Stomach (tissue), 4 donors: ENCODE measurements around the gene TFAP2A.

Experiments
- POLR2A ChIP-seq, 4 donors: fragments of 450-650 bp; IDR thresholded peaks; one replicate each; pipeline ENCODE4 v1.6.1; 2016; ENCODE audit warnings: antibody characterized with exemption in 4 of 4, control low read depth in 2 of 4, mild to moderate bottlenecking in 1 of 4, moderate library complexity in 1 of 4
- POLR2AphosphoS5 ChIP-seq, 3 donors: sonication (generic); formaldehyde crosslinking; IDR thresholded peaks; one replicate each; pipeline ENCODE4 v1.6.1; 2016; ENCODE audit warnings: antibody characterized with exemption in 3 of 3

DNA sequence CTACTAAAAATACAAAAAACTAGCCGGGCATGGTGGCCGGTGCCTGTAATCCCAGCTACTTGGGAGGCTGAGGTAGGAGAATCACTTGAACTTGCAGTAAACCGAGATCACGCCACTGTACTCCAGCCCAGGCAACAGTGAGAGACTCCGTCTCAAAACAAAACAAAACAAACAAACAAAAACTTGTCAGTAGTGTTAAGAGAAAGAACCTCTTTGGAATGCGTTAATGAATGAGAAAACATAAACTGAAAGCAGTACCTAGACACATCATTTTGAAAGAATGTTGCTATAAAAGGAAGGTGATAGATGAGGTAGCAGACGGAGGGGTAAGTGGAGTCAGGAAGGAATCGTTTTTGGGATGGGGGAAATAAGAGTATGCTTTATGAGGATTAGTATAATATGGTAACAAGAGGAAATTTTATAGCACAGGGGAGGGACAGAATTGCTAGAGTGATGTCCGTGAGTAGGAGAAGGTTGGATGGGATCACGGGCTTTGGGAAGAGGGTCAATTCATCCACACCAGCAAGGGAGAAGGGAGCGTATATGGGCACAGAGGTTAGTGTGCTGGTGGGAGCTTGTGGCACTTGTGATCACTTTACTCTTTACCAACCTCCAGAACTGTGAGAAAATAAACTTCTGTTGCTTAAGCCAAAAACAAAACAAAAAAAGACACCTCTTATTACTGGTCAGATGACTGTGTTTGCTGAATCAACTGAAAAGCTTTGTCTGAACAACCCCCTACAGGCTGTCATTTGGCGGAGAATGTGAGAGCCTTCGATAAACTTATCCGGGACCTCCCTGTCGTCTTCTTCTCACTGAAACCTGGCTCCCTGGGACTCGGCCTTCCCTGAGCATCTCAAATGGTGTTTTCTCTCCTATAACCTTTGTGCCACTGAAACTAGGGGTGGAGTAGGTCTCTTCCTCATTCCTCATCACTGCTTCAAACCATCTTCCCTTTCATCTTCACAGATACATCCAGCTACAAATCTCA lies 48.9 kb upstream of the TFAP2A start:
- TF ChIP-seq POLR2A (IDR thresholded peaks at IDR 0.05) (no peak), POLR2AphosphoS5 (IDR thresholded peaks at IDR 0.05) (no peak)
